HEK293 (cell line): ENCODE measurements around the gene PITPNB.

ENCODE experiments used
- CTCF ChIA-PET: fragments of 350-600 bp; formaldehyde crosslinking; extraction: SDS; loops from one replicate; lab custom pipeline; 2021; ENCODE audit warnings: antibody characterized with exemption; lab: Yijun Ruan, JAX
- POLR2A ChIA-PET: fragments of 300-600 bp; formaldehyde crosslinking; extraction: SDS; loops from one replicate; lab custom pipeline; 2020; ENCODE audit warnings: antibody characterized with exemption, inconsistent platforms; lab: Yijun Ruan, JAX
- H3K27ac ChIP-seq: fragments of 200-500 bp; sonication (Bioruptor generic); 2 replicates; pipeline ENCODE4 v1.5.1; 2014; ENCODE audit warnings: low read depth, low read length, control low read depth, inconsistent platforms; ENCODE audit errors: extremely low read depth
- H3K36me3 ChIP-seq, 2 experiments: fragments of 200-500 bp in 1 of 2; sonication (Bioruptor generic) in 1 of 2; 1 replicate in 1 of 2; 2 replicates in 1 of 2; pipeline ENCODE4 v1.5.1; 2014 to 2017; ENCODE audit warnings: inconsistent platforms in 2 of 2, low read length in 2 of 2; ENCODE audit not compliant: control insufficient read depth in 2 of 2, insufficient read depth in 1 of 2
- H3K4me1 ChIP-seq: fragments of 200-500 bp; sonication (Bioruptor generic); 2 replicates; pipeline ENCODE4 v1.5.1; 2014; ENCODE audit warnings: mild to moderate bottlenecking, low read length, inconsistent platforms; ENCODE audit not compliant: control insufficient read depth, insufficient read depth
- H3K4me3 ChIP-seq: 2 replicates; pipeline ENCODE4 v1.5.1; 2011; ENCODE audit warnings: low read depth, mild to moderate bottlenecking, control low read depth, low read length, moderate library complexity
- H3K9me3 ChIP-seq: fragments of 200-500 bp; sonication (Bioruptor generic); 2 replicates; pipeline ENCODE4 v1.5.1; 2014; ENCODE audit warnings: low read depth, low read length, inconsistent platforms; ENCODE audit not compliant: control insufficient read depth, insufficient read depth
- BCL6B ChIP-seq: fragments of 450-650 bp; formaldehyde crosslinking; IDR thresholded peaks from 2 replicates; pipeline ENCODE4 v1.5.1; 2017; ENCODE audit warnings: missing biosample characterization, missing genetic modification characterization
- CTCF ChIP-seq: fragments of 450-650 bp; formaldehyde crosslinking; IDR thresholded peaks from 2 replicates; pipeline ENCODE4 v1.5.1; 2016; ENCODE audit warnings: missing biosample characterization, missing genetic modification characterization
- GFI1B ChIP-seq: fragments of 450-650 bp; formaldehyde crosslinking; IDR thresholded peaks from 2 replicates; pipeline ENCODE4 v1.5.1; 2016; ENCODE audit warnings: missing biosample characterization, missing genetic modification characterization
- HOXA7 ChIP-seq: sonication (generic); formaldehyde crosslinking; IDR thresholded peaks from 2 replicates; pipeline ENCODE4 v1.8.1; 2022; ENCODE audit warnings: missing genetic modification reagents, borderline replicate concordance
- KLF17 ChIP-seq: fragments of 450-650 bp; formaldehyde crosslinking; IDR thresholded peaks from 2 replicates; pipeline ENCODE4 v1.5.1; 2016; ENCODE audit warnings: missing biosample characterization, missing genetic modification characterization
- PRDM6 ChIP-seq: fragments of 450-650 bp; formaldehyde crosslinking; IDR thresholded peaks from 2 replicates; pipeline ENCODE4 v1.5.1; 2017; ENCODE audit warnings: missing biosample characterization, missing genetic modification characterization
- TRIM28 ChIP-seq: IDR thresholded peaks from 2 replicates; pipeline ENCODE4 v1.6.1; 2011; ENCODE audit warnings: low read length, control low read depth, borderline replicate concordance
- ZNF214 ChIP-seq: fragments of 450-650 bp; formaldehyde crosslinking; IDR thresholded peaks from 2 replicates; pipeline ENCODE4 v1.5.1; 2017; ENCODE audit warnings: missing biosample characterization, mild to moderate bottlenecking, missing genetic modification characterization, borderline replicate concordance
- ZNF274 ChIP-seq, 2 experiments: fragments of 200-500 bp in 1 of 2; fragments of 450-650 bp in 1 of 2; sonication (Bioruptor generic) in 1 of 2; formaldehyde crosslinking in 1 of 2; IDR thresholded peaks; 2 replicates each; pipeline versions ENCODE4 v1.5.1 to v1.6.1; 2014 to 2016; ENCODE audit warnings: borderline replicate concordance in 1 of 2, inconsistent platforms in 1 of 2, low read length in 1 of 2, missing biosample characterization in 1 of 2, missing genetic modification characterization in 1 of 2
- ZNF544 ChIP-seq: fragments of 450-650 bp; formaldehyde crosslinking; IDR thresholded peaks from 2 replicates; pipeline ENCODE4 v1.5.0; 2017; ENCODE audit warnings: missing biosample characterization, missing genetic modification characterization
- ZNF549 ChIP-seq: fragments of 450-650 bp; IDR thresholded peaks from 2 replicates; pipeline ENCODE4 v1.5.1; 2018; ENCODE audit warnings: missing biosample characterization, missing genetic modification characterization, mild to moderate bottlenecking, inconsistent platforms, moderate library complexity
- ZNF585B ChIP-seq: fragments of 450-650 bp; formaldehyde crosslinking; IDR thresholded peaks from 2 replicates; pipeline ENCODE4 v1.5.1; 2016; ENCODE audit warnings: missing biosample characterization, missing genetic modification characterization
- ZNF610 ChIP-seq: fragments of 450-650 bp; formaldehyde crosslinking; IDR thresholded peaks from 2 replicates; pipeline ENCODE4 v1.5.1; 2016; ENCODE audit warnings: missing biosample characterization, missing genetic modification characterization, borderline replicate concordance
- ZNF623 ChIP-seq: fragments of 450-650 bp; formaldehyde crosslinking; IDR thresholded peaks from 2 replicates; pipeline ENCODE4 v1.5.1; 2016; ENCODE audit warnings: missing biosample characterization, missing genetic modification characterization
- ZNF777 ChIP-seq: fragments of 450-650 bp; formaldehyde crosslinking; IDR thresholded peaks from 2 replicates; pipeline ENCODE4 v1.5.1; 2017; ENCODE audit warnings: missing biosample characterization, missing genetic modification characterization, borderline replicate concordance
- ZNF843 ChIP-seq: fragments of 450-650 bp; formaldehyde crosslinking; IDR thresholded peaks from 2 replicates; pipeline ENCODE4 v1.5.1; 2016; ENCODE audit warnings: missing biosample characterization, missing genetic modification characterization
- ZSCAN16 ChIP-seq: fragments of 450-650 bp; formaldehyde crosslinking; IDR thresholded peaks from 2 replicates; pipeline ENCODE4 v1.5.1; 2016; ENCODE audit warnings: missing biosample characterization, missing genetic modification characterization
- ZSCAN5A ChIP-seq: fragments of 450-650 bp; formaldehyde crosslinking; IDR thresholded peaks from 2 replicates; pipeline ENCODE4 v1.5.1; 2016; ENCODE audit warnings: missing biosample characterization, missing genetic modification characterization

Gene PITPNB

GRCh38 chr22:27829620-27830019 lies 89.4 kb downstream of the PITPNB start:
- POLR2A ChIA-PET, result no interaction called here
- H3K27ac ChIP-seq, result no peak overlapping the region
- CTCF ChIA-PET, result interaction anchor here (0.7 kb wide), 1 partner anchor 370 kb away, joined by 3 read pairs; no protein-coding TSS in a partner anchor
- TF ChIP-seq PRDM6 (tag by site-specific recombination) (no peak), ZNF549 (no peak), ZSCAN16 (tag by site-specific recombination) (no peak), BCL6B (no peak), ZNF544 (no peak), ZNF585B (tag by site-specific recombination) (no peak), GFI1B (tag by site-specific recombination) (no peak)
- TF ChIP-seq, all 188 proteins: peak for 0
- H3K36me3 ChIP-seq, result no peaks in the 10 kb centered on the region
- H3K4me1 ChIP-seq, result no peaks in the 10 kb centered on the region
- H3K9me3 ChIP-seq, result no peaks in the 10 kb centered on the region
- H3K4me3 ChIP-seq, result no peak overlapping the region

GRCh38 chr22:27827604-27828587 lies 91.2 kb downstream of the PITPNB start:
- POLR2A ChIA-PET, result no interaction called here
- Histone ChIP-seq H3K4me3 (no peak overlapping the region), H3K9me3 (no peaks in the 10 kb centered on the region), H3K27ac (no peak overlapping the region), H3K36me3 (no peaks in the 10 kb centered on the region), H3K4me1 (no peaks in the 10 kb centered on the region)
- CTCF ChIA-PET, result interaction anchor here (0.7 kb wide), 1 partner anchor 53 kb away, joined by 4 read pairs; no protein-coding TSS in a partner anchor
- no peak for TF ChIP-seq ZNF544
- no peak for TF ChIP-seq TRIM28
- no peak for TF ChIP-seq ZNF610 (tag by site-specific recombination)
- no peak for TF ChIP-seq HOXA7
- TF ChIP-seq ZNF214 (tag by site-specific recombination), result no peak
- TF ChIP-seq KLF17, result no peak

- TF ChIP-seq ZNF843, result no peak
- no peak for TF ChIP-seq ZNF274 (IDR thresholded peaks at IDR 0.05; ENCODE audit: low read length)
- no peak for TF ChIP-seq ZNF274 (tag by site-specific recombination; IDR thresholded peaks at IDR 0.05; ENCODE audit: borderline replicate concordance)
- TF ChIP-seq ZNF623 (tag by site-specific recombination), result peak; percentile 33; the same call in 1 of the 2 replicates
- TF ChIP-seq CTCF (tag by site-specific recombination), result peak; percentile 39; the same call in 1 of the 2 replicates
- no peak for TF ChIP-seq ZNF777
- no peak for TF ChIP-seq ZSCAN5A
- no peaks in the 10 kb centered on the region for H3K4me1 ChIP-seq
- ChIA-PET POLR2A (no interaction called here), CTCF (interaction anchor here (0.7 to 1.4 kb wide), 8 partner anchors 8 to 1073 kb away, joined by 3 to 4 read pairs (median 3); no protein-coding TSS in a partner anchor)
- no peak overlapping the region for H3K4me3 ChIP-seq
- no peaks in the 10 kb centered on the region for H3K36me3 ChIP-seq
- no peaks in the 10 kb centered on the region for H3K9me3 ChIP-seq
- no peak overlapping the region for H3K27ac ChIP-seq
Measured at GRCh38 chr22:27825174-27825573, 93.9 kb downstream of the PITPNB start.
